Thymus (tissue), 11 donors: ENCODE measurements around the gene PSMB11. TPM values are rescaled to one million over a fixed set of nuclear protein-coding genes. Genes with fewer than 3 reads are reported as not detected.

Experiments used
- DNase-seq, 9 donors: peaks; one replicate each; pipeline ENCODE4 v3.0.0-alpha.2; 2013; ENCODE audit warnings: low spot score in 9 of 9, low read depth in 6 of 9, missing footprints in 1 of 9
- H3K27ac ChIP-seq, 2 donors: one replicate each; pipeline ENCODE4 v1.5.1; 2013; ENCODE audit warnings: control low read depth in 1 of 2, low read depth in 1 of 2, low read length in 1 of 2, mild to moderate bottlenecking in 1 of 2, moderate library complexity in 1 of 2
- H3K27me3 ChIP-seq, 2 donors: one replicate each; pipeline ENCODE4 v1.5.1; 2013; ENCODE audit warnings: low read length in 1 of 2; ENCODE audit not compliant: control insufficient read depth in 2 of 2, insufficient read depth in 1 of 2
- H3K36me3 ChIP-seq, 2 donors: one replicate each; pipeline ENCODE4 v1.5.1; 2013; ENCODE audit warnings: low read length in 1 of 2, mild to moderate bottlenecking in 1 of 2, moderate library complexity in 1 of 2; ENCODE audit not compliant: control insufficient read depth in 2 of 2, insufficient read depth in 2 of 2
- H3K4me1 ChIP-seq, 2 donors: one replicate each; pipeline ENCODE4 v1.5.1; 2013; ENCODE audit warnings: low read length in 2 of 2; ENCODE audit not compliant: control insufficient read depth in 2 of 2, insufficient read depth in 2 of 2
- H3K4me3 ChIP-seq, 2 donors: one replicate each; pipeline ENCODE4 v1.5.1; 2013; ENCODE audit warnings: low read length in 2 of 2, control low read depth in 1 of 2, mild to moderate bottlenecking in 1 of 2
- H3K9me3 ChIP-seq, 2 donors: one replicate each; pipeline ENCODE4 v1.5.1; 2013; ENCODE audit warnings: low read length in 1 of 2, mild to moderate bottlenecking in 1 of 2; ENCODE audit not compliant: control insufficient read depth in 2 of 2, insufficient read depth in 1 of 2
- WGBS: extraction: QIAGEN DNeasy Blood & Tissue Kit; methylation state at CpG from one replicate; pipeline ENCODE4 v1.1.7; 2013; 5-methylcytosine and 5-hydroxymethylcytosine counted together
- polyA plus RNA-seq: library from polyadenylated mRNA; stranded (reverse); fragments of 200-250 nt; gene quantifications from one replicate; pipeline ENCODE4 v1.2.3, GENCODE V29; 2013
- total RNA-seq: library from RNA; stranded (reverse); fragments of 120-200 nt; gene quantifications from one replicate; pipeline ENCODE4 v1.2.4, GENCODE V29; 2013
- donor health status: healthy.

The PSMB11 gene
- total and polyA plus RNA-seq, 2 donors, result 0.62 to 48.7 TPM

- peaks cover 15 to 33% of the 10 kb centered on the region in 2 donors for H3K36me3 ChIP-seq
- peaks cover 0 to 12% of the 10 kb centered on the region in 2 donors for H3K27me3 ChIP-seq
- H3K9me3 ChIP-seq, result no peaks in the 10 kb centered on the region
- peak in 2 of 9 donors; percentile 32 to 36 for DNase-seq
- peaks cover 15 to 29% of the 10 kb centered on the region in 2 donors for H3K4me1 ChIP-seq
- 84% methylated on average over 17 of the region's 17 CpGs for WGBS
- no peak overlapping the region for H3K27ac ChIP-seq
- H3K4me3 ChIP-seq, result no peak overlapping the region
Measured at GRCh38 chr14:23054000-23054811, 12.2 kb downstream of the PSMB11 start.

- no peak for DNase-seq
- Histone ChIP-seq H3K9me3 (peaks cover 0 to 1% of the 10 kb centered on the region in 2 donors), H3K27ac (no peak overlapping the region), H3K4me3 (no peak overlapping the region), H3K27me3 (peaks cover 0 to 12% of the 10 kb centered on the region in 2 donors), H3K4me1 (peaks cover 15 to 29% of the 10 kb centered on the region in 2 donors), H3K36me3 (peaks cover 18 to 33% of the 10 kb centered on the region in 2 donors)
- WGBS, result 98% methylated on average over 12 of the region's 12 CpGs
Measured at GRCh38 chr14:23055147-23055550, 13.1 kb downstream of the PSMB11 start.

DNA sequence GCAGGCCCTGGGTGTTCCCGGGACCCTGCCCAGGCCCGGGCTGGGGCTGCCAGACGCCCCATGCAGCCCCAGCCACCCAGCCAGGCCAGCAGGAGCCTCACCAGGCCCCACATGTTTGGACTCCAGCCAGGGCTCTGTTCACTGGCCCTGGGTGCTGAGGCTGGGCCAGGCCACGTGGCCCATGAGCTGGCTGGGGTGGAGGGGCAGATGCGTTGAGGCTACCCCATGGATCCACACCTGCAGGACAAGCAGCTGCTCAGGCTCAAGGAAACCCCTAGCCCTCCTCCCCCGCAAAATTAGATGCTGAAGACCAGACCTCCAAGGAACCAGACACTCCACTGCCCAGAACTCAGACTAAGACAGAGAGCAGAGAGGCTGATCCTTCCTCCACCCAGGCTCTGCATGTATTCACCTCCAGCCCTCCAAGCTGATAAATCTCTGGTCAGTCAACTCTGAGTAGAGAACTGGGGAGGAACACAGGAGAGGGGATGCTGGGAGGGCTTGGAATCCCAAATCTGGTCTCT lies 13.7 kb downstream of the PSMB11 start:
- Histone ChIP-seq H3K36me3 (peaks cover 24 to 38% of the 10 kb centered on the region in 2 donors), H3K4me1 (peaks cover 15 to 29% of the 10 kb centered on the region in 2 donors), H3K4me3 (no peak overlapping the region), H3K9me3 (peaks cover 0 to 1% of the 10 kb centered on the region in 2 donors), H3K27me3 (peaks cover 0 to 12% of the 10 kb centered on the region in 2 donors), H3K27ac (no peak overlapping the region)
- DNase-seq, result no peak
- 91% methylated on average over 6 of the region's 6 CpGs for WGBS

DNA sequence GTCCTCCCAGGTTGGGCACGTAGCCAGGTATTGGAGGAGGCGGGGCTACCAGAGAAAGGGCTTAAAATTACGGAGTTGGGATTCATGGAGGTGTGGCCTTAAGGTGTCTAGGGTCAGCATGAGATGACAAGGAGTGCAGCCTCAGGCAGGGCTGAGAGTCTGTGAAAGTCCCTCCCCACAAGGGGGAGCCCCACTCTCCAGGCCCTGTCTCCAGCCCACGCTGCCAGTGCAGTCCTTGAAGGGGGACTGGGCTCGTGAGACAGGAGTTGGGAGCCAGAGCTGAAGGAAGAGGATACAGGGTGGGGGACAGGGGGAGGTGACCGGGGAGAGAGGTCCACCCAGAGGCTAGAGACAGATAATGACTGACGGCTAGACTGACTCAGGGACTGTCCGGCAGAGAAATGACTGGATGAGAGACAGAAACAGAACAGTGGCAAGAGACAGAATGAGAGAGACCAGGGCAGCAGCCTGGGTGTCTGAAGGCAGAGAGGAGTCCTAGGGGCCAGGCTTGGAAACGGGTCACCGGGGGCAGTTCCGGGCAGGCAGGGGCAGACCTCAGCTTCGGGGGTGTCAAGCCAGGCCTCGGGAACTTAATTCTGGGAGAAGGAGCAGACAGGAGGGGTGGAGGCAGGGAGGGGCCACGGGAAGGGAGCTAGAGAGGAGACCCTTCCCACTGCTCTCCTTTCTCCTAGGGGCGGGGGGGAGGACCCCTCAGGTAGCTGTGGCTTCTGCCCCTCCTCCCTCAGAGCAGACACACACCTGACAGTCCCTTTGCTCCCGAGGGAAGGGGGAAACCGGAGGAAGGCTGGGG lies 14.3 kb downstream of the PSMB11 start:
- Histone ChIP-seq H3K4me3 (peak overlapping the region; percentile 49 to 77), H3K27ac (no peak overlapping the region), H3K9me3 (peaks cover 0 to 1% of the 10 kb centered on the region in 2 donors), H3K36me3 (peaks cover 30 to 45% of the 10 kb centered on the region in 2 donors), H3K4me1 (peaks cover 15 to 29% of the 10 kb centered on the region in 2 donors), H3K27me3 (peaks cover 0 to 12% of the 10 kb centered on the region in 2 donors)
- 17% methylated on average over 17 of the region's 17 CpGs for WGBS
- peak in 6 of 9 donors; percentile 41 to 81 (median 64) for DNase-seq

DNA sequence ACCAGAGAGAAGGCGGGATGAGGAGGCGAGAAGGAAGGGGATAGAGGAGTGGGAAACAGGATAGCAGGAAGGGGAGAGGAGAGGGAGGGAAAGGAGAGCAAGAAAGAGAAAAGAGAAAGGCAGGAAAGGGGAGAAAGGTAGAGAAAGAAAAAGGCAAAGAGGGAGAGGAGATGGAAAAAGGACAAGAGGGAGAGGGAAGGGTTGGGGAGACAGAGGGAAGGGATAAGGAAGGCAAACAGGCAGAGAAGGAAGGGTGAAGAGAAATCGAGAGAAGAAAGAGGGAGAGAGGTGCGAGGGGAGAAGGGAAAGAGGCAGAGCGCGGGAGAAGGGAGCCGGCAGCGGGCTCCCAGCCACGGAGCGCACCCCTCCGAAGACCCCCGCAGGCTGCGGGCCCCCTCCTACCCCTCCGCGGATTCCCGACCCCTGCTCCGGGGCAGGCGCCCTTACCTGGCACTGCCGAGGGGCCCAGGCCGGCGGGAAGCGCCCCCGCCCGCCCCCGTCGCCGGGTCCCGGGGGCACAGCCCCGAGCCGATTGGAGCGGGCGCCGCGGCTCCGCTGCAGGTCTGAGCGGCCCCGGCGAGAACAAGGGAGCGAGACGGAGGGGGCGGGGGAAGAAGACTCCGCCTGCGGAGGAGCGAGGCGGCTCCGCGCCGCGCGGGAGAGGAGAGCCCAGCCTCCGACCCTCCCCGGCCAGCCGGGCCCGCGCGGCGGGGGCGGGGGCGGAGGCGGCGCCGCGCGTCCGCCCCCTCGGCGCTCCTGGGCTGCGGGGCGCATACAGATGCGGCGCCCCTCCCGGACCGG lies 15.1 kb downstream of the PSMB11 start, which contains the start of gene CDH24:
Gene CDH24 (minus strand): TSS at position 565 of the 801 bp plus-strand sequence. CDS start 1,787 bp downstream, outside the sequence.
- Histone ChIP-seq H3K4me3 (peak within 1 kb of the TSS; percentile 62 to 77), H3K36me3 (peaks cover 37 to 48% of the 10 kb centered on the region in 2 donors), H3K27me3 (peaks cover 0 to 12% of the 10 kb centered on the region in 2 donors), H3K27ac (peak within 1 kb of the TSS in 1 of 2 donors; percentile 31), H3K4me1 (peaks cover 15 to 25% of the 10 kb centered on the region in 2 donors), H3K9me3 (peaks cover 0 to 1% of the 10 kb centered on the region in 2 donors)
- DNase-seq, result peak in 4 of 9 donors; percentile 38 to 82 (median 72)
- WGBS, result 2% methylated on average over 73 of the region's 73 CpGs

DNA sequence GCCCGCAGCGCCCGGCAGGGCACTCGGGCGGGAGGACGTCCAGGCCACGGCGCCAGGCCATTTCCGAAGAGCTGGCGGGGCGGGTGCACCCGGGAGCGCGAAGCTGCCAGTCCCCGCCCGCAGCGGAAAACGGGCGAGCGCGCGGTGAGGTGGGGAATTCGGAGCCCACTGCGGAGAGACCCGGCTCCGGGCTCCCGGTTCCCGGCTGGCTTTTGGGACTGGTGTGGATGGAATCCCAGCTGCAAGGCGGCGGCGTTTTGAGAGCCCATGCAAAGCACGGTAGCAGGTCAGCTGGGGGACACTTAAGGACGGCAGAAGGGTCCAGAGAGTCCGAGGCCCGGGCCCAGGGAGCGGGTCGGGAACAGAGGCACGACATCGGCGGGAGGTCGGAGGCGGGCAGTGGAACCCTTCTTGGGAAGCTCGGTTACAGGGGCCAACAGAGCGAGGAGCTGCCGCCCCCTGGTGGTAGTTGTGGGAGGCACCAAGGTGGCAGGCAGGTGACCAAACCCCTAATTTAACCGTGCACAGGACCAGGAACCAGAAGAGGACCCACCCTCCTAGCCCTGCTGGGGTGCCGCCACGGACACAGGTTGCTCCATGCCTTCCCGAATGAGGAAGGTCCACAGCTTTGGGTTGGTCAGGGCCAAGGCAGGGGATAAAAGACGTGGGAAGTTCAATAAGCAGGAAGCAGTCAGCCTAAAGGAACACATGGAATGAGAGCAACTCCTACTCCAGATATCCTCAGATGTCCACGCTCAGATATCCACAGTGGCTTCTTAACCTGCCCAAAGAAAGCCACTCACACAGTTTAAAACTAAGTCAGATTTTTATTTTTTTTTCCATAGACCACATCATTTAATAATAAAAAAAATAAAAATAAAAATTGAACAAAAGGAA lies 16.0 kb downstream of the PSMB11 start:
- Histone ChIP-seq H3K36me3 (peaks cover 45 to 55% of the 10 kb centered on the region in 2 donors), H3K4me1 (peaks cover 15 to 24% of the 10 kb centered on the region in 2 donors), H3K9me3 (peaks cover 0 to 1% of the 10 kb centered on the region in 2 donors), H3K27me3 (peaks cover 0 to 12% of the 10 kb centered on the region in 2 donors), H3K4me3 (peak overlapping the region; percentile 62 to 77), H3K27ac (peak overlapping the region in 1 of 2 donors; percentile 31)
- DNase-seq, result peak; percentile 65 to 91 (median 82)
- 4% methylated on average over 51 of the region's 51 CpGs for WGBS

GRCh38 chr14:23058654-23059504 lies 16.9 kb downstream of the PSMB11 start:
- H3K4me1 ChIP-seq, result peaks cover 15 to 24% of the 10 kb centered on the region in 2 donors
- peaks cover 54 to 58% of the 10 kb centered on the region in 2 donors for H3K36me3 ChIP-seq
- H3K27me3 ChIP-seq, result peaks cover 0 to 12% of the 10 kb centered on the region in 2 donors
- no peak overlapping the region for H3K27ac ChIP-seq
- WGBS, result 98% methylated on average over 32 of the region's 32 CpGs
- H3K9me3 ChIP-seq, result peaks cover 0 to 1% of the 10 kb centered on the region in 2 donors
- no peak for DNase-seq
- H3K4me3 ChIP-seq, result no peak overlapping the region
